Middle frontal gyrus (tissue), 1 donor: ENCODE data around the gene MAP10.

ENCODE experiments used
- DNase-seq: peaks from one replicate; pipeline ENCODE4 v3.0.0-alpha.2; 2015; ENCODE audit warnings: low spot score; ENCODE audit errors: extremely low spot score

Gene MAP10

GRCh38 chr1:232797856-232798510, 7.2 kb upstream of the MAP10 start:
- DNase-seq: no peak

GRCh38 chr1:232798920-232799319, 6.3 kb upstream of the MAP10 start:
- DNase-seq: no peak

- no peak for DNase-seq
Observed at GRCh38 chr1:232806186-232806510, 932 bp downstream of the MAP10 start.

- no peak for DNase-seq
Observed at GRCh38 chr1:232810856-232811255, 5.6 kb downstream of the MAP10 start.

- no peak for DNase-seq
Observed at GRCh38 chr1:232812560-232812959, 7.3 kb downstream of the MAP10 start.

GRCh38 chr1:232813097-232813496, 7.9 kb downstream of the MAP10 start:
- DNase-seq: no peak

GRCh38 chr1:232813760-232814159, 8.5 kb downstream of the MAP10 start:
- no peak for DNase-seq

- DNase-seq: no peak
Observed at GRCh38 chr1:232816324-232816723, 11.1 kb downstream of the MAP10 start.

GRCh38 chr1:232818040-232818439, 12.8 kb downstream of the MAP10 start:
- no peak for DNase-seq

GRCh38 chr1:232820431-232820830, 15.2 kb downstream of the MAP10 start:
- DNase-seq: no peak

GRCh38 chr1:232822530-232822929, 17.3 kb downstream of the MAP10 start:
- DNase-seq: no peak

GRCh38 chr1:232826318-232826717, 21.1 kb downstream of the MAP10 start:
- DNase-seq: no peak

GRCh38 chr1:232830661-232831060, 25.4 kb downstream of the MAP10 start:
- DNase-seq: no peak

- no peak for DNase-seq
Observed at GRCh38 chr1:232831895-232832294, 26.7 kb downstream of the MAP10 start.

GRCh38 chr1:232834066-232834465, 28.9 kb downstream of the MAP10 start:
- no peak for DNase-seq

GRCh38 chr1:232835166-232835565, 29.9 kb downstream of the MAP10 start:
- DNase-seq: no peak

GRCh38 chr1:232837087-232837486, 31.9 kb downstream of the MAP10 start:
- DNase-seq: no peak

- no peak for DNase-seq
Observed at GRCh38 chr1:232841823-232842565, 36.8 kb downstream of the MAP10 start.

GRCh38 chr1:232844791-232845190, 39.6 kb downstream of the MAP10 start:
- DNase-seq: no peak

- DNase-seq: no peak
Observed at GRCh38 chr1:232845406-232845955, 40.3 kb downstream of the MAP10 start.

- no peak for DNase-seq
Observed at GRCh38 chr1:232851532-232851931, 46.3 kb downstream of the MAP10 start.

- no peak for DNase-seq
Observed at GRCh38 chr1:232853994-232854797, 49.0 kb downstream of the MAP10 start.
